ENCODE measurements around the gene OLIG2. TPM values are rescaled to one million over a fixed set of nuclear protein-coding genes. Genes with fewer than 3 reads are reported as not detected.

The OLIG2 gene
- polyA plus RNA-seq, 5 donors = not detected

GRCh38 chr21:33019885-33020557, 5.7 kb upstream of the OLIG2 start:
- no peak for DNase-seq

- DNase-seq = no peak
These were observed 5.1 kb upstream of the OLIG2 start for GRCh38 chr21:33020558-33021100.

- no peak for DNase-seq
These were observed 4.6 kb upstream of the OLIG2 start for GRCh38 chr21:33021150-33021549.

GRCh38 chr21:33021667-33022066, 4.1 kb upstream of the OLIG2 start:
- no peak for DNase-seq

GRCh38 chr21:33022489-33022827, 3.3 kb upstream of the OLIG2 start:
- DNase-seq = no peak

GRCh38 chr21:33022828-33023573, 2.7 kb upstream of the OLIG2 start:
- DNase-seq = no peak

GRCh38 chr21:33023574-33024200, 2.0 kb upstream of the OLIG2 start:
- no peak for DNase-seq

GRCh38 chr21:33024201-33025103, 1.3 kb upstream of the OLIG2 start:
- no peak for DNase-seq

GRCh38 chr21:33025106-33025488, 638 bp upstream of the OLIG2 start:
- no peak for DNase-seq

GRCh38 chr21:33026443-33026858, 716 bp downstream of the OLIG2 start:
- no peak for DNase-seq

- DNase-seq = no peak
These were observed 1.2 kb downstream of the OLIG2 start for GRCh38 chr21:33026878-33027400.

GRCh38 chr21:33027401-33028286, 1.9 kb downstream of the OLIG2 start:
- no peak for DNase-seq

- no peak for DNase-seq
These were observed 2.5 kb downstream of the OLIG2 start for GRCh38 chr21:33028287-33028670.

- DNase-seq = no peak
These were observed 3.1 kb downstream of the OLIG2 start for GRCh38 chr21:33028773-33029384.

- no peak for DNase-seq
These were observed 3.7 kb downstream of the OLIG2 start for GRCh38 chr21:33029385-33029921.

GRCh38 chr21:33029975-33030461, 4.3 kb downstream of the OLIG2 start:
- no peak for DNase-seq

GRCh38 chr21:33030633-33031032, 4.9 kb downstream of the OLIG2 start:
- DNase-seq = no peak

- no peak for DNase-seq
These were observed 5.6 kb downstream of the OLIG2 start for GRCh38 chr21:33031152-33031911.
